ENCODE data around the gene CARD8.
"Not testable (repeated sequence)": the region's sequence is repeated elsewhere in the genome, so short reads cannot be mapped to it uniquely, and the experiment has no call there.

Gene CARD8

GRCh38 chr19:48255376-48256303 lies at the start of gene CARD8:
Gene CARD8 (minus strand): TSS chr19:48255912. CDS start chr19:48241020, 14,892 bp downstream.
- DNase-seq (ENCODE audit: low read depth in 2 of 2) = peak; percentile 56 to 67

- no peak for DNase-seq (ENCODE audit: low read depth in 2 of 2)
Observed at GRCh38 chr19:48303866-48304265, 48.2 kb upstream of the CARD8 start.

DNA sequence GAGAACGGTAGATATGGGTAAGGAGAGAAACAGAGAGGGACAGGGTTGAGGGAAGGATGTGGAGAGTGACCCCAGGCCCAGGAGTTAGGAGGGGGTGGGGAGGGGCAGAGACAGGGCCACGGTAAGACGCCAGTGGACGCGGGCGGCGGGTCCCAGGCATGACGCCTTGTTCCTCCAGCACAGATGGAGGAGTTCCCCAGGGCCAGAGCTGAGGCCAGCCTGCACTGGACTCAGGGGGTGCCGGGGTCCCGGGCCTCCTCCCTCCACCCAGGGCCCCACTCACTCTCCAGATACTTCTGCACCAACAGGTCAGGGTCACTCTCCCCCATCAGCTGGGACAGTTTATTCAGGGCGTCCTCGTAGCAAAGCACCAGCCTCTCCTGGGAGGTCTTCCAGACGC lies 47.7 kb upstream of the CARD8 start:
- no peak for DNase-seq (ENCODE audit: low read depth in 2 of 2)

GRCh38 chr19:48302600-48302959 lies 46.9 kb upstream of the CARD8 start:
- DNase-seq (ENCODE audit: low read depth in 2 of 2) = no peak

GRCh38 chr19:48301886-48302599 lies 46.3 kb upstream of the CARD8 start:
- DNase-seq (ENCODE audit: low read depth in 2 of 2) = no peak

- DNase-seq (ENCODE audit: low read depth in 2 of 2) = no peak
Observed at GRCh38 chr19:48297975-48298374, 42.3 kb upstream of the CARD8 start.

DNA sequence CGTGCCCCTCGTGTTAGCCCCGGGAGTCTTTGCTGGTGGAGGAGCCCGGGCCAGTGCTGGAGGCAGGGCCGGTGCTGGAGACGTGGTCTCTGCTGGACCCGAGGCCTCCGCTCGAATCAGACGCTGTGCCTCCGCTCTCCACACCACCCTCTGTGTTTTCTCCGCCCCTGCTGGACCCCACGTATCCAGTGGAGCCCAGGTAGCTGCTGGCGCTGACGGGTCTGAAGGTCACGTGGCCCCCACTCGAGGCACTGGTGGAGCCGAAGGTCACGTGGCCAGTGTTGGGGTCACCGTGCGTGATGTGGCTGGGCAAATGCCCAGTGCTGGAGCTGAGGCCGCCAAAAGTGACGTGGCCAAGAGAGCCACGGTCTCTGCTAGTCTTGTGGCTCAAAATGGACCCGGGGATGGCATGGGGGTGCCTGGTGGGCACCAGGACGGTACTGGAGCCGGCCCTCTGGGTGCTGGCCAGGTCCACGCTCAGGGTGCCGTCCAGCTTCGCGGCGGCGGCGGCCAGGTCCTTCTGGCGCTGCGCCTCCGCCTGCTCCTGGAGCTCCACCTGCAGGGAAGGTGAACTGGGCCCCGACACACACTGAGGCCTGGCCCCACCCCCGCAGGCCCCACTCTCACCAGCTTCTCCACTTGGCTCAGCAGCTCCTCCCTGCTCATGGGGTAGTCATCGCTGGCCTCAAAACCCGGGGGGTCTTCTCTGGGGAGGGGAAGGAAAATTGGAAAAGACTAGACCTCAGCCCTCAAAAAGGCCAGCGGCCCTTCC lies 41.4 kb upstream of the CARD8 start:
- DNase-seq (ENCODE audit: low read depth in 2 of 2) = no peak

GRCh38 chr19:48295458-48295857 lies 39.7 kb upstream of the CARD8 start:
- DNase-seq (ENCODE audit: low read depth in 2 of 2) = no peak

- DNase-seq (ENCODE audit: low read depth in 2 of 2) = no peak
Observed at GRCh38 chr19:48292798-48293197, 37.1 kb upstream of the CARD8 start.

GRCh38 chr19:48291489-48291815 lies 35.7 kb upstream of the CARD8 start:
- not testable (repeated sequence) for DNase-seq (ENCODE audit: low read depth in 2 of 2)

GRCh38 chr19:48290771-48291488 lies 35.2 kb upstream of the CARD8 start:
- DNase-seq (ENCODE audit: low read depth in 2 of 2) = peak; percentile 16 to 25

DNA sequence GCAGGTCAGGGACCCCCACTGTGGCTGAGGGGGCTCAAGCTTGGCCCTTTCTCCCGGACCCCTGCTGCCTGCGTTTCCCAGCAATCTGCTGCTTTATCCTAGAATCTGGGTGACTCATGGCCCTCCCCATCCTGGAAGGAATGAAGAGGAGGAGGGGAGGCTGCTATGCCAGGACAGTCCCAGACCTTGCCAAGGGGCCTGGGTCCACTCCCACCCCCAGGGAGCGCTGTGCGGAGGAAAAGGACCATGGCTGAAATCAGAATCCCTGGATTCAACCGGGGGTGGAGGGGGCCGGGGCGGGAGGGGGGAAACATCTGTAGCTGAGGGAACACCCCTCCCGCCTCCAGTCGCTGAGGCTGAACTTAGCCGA lies 34.7 kb upstream of the CARD8 start:
- DNase-seq (ENCODE audit: low read depth in 2 of 2) = no peak

DNA sequence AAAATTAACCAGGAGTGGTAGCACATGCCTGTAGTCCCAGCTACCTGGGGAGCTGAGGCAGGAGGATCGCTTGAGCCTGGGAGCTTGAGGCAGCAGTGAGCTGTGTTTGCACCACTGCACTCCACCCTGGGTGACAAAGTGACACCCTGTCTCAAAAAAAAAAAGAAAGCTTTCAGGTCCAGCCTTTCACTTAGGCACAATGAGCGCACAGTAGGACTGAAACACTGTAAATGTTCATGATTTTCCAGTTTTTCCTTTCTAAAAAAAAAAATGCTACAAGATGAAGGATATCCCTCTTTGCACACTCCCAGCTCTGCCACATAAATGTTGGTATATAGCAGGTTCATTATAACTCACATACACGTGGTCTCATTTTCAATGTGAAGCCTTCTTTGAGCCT lies 32.0 kb upstream of the CARD8 start:
- no peak for DNase-seq (ENCODE audit: low read depth in 2 of 2)

DNA sequence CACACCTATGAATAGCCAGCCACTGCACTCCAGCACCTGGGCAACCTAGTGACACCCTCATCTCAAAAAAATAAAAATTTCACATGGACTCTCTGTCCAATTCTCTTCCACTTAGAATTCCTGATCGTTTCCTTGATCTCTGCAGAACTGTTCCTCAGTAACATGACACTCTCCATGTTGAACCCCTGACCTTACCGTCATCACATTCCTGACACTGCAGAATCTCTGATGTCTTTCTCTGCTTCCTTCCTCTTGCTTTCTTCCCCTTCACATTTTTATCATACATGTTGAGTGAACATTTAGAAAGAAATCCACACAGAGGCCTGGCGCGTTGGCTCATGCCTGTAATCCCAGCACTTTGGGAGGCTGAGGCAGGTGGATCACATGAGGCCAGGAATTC lies 29.2 kb upstream of the CARD8 start:
- DNase-seq (ENCODE audit: low read depth in 2 of 2) = no peak

- no peak for DNase-seq (ENCODE audit: low read depth in 2 of 2)
Observed at GRCh38 chr19:48283908-48284307, 28.2 kb upstream of the CARD8 start.

DNA sequence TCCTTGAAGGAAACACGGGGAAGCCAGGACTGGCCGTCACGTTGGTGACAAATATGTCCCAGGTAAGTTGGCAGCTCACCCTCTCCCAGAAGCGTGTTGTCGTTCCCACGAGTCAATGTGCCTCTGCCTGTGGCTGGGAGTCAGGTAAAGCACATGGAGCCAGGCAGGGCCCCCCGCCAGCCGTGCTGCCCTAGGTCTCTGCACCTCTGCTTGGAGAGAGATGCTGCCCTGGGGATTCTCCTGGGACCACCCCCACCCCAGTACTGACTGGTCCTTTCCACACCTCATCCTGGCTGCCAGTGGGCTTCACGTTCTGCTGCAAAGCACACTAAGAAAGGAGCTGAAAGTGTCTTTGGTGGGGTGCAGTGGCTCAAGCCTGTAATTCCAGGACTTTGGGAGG lies 24.0 kb upstream of the CARD8 start:
- no peak for DNase-seq (ENCODE audit: low read depth in 2 of 2)

GRCh38 chr19:48274938-48275337 lies 19.2 kb upstream of the CARD8 start:
- no peak for DNase-seq (ENCODE audit: low read depth in 2 of 2)

- no peak for DNase-seq (ENCODE audit: low read depth in 2 of 2)
Observed at GRCh38 chr19:48274173-48274572, 18.5 kb upstream of the CARD8 start.

- DNase-seq (ENCODE audit: low read depth in 2 of 2) = no peak
Observed at GRCh38 chr19:48271531-48272151, 15.9 kb upstream of the CARD8 start.

DNA sequence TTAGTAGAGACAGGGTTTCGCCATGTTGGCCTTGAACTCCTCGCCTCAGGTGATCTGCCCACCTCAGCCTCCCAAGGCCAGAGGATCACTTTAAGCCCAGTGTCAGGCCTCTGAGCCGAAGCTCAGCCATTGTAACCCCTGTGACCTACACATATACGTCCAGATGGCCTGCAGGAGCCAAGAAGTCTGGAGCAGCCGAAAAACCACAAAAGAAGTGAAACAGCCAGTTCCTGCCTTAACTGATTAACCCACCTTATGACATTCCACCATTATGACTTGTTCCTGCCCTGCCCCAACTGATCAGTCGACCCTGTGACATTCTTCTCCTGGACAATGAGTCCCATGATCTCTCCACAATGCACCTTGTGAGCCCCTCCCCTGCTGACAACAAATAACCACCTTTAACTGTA lies 13.9 kb upstream of the CARD8 start:
- not testable (repeated sequence) for DNase-seq (ENCODE audit: low read depth in 2 of 2)

DNA sequence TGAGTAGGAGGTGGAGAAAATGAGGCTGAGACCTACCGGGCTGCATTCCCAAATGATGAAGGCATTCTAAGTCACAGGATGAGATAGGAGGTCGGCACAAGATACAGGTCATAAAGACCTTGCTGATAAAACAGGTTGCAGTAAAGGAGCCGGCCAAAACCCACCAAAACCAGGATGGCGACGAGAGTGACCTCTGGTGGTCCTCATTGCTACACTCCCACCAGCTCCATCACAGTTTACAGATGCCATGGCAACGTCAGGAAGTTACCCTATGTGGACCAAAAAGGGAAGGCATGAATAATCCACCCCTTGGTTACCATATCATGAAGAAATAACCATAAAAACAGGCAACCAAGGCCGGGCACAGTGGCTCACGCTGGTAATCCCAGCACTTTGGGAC lies 9.6 kb upstream of the CARD8 start:
- not testable (repeated sequence) for DNase-seq (ENCODE audit: low read depth in 2 of 2)
